ENCODE data around the gene GPSM3.

GPSM3 gene

GRCh38 chr6:32173051-32173727 lies 19.3 kb downstream of the GPSM3 start:
- no peak for DNase-seq (ENCODE audit: low read depth)

DNA sequence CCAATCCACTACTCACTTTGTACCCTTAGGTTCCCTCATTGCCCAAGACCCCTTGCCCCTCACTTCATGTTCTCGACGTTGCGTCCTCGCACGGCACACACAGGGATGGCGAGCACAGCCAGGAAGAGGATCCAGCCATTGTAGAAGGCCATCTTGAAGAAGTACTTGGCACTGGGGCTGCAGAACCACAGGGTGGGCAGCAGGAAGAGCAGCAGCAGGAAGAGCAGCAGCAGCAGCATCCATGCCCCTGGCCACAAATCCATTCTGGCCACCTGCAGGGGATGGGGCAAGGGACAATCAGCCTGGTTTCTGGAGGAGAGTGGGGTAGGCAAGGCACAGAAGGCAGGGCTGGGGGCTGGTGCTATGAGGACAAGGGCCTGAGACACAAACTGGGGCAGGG lies 21.2 kb downstream of the GPSM3 start:
- DNase-seq (ENCODE audit: low read depth) = no peak

DNA sequence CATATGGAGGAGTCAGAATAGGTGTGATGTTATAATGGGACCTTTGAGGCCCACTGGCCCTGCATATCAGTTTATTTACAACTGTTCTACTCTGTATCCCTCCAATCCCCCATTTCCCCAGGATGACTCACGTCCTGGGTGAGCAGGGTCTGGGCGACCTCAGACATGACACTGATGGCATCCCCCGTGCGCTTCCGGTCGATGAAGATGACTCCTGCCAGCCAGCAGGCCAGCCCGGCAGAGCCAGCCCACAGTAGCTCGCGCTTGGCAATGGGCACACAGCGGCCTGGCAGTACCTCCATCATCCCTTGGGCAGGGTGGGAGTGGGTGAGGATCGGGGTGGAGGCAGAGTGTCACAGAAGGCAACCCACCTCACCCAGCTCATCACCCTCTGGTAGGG lies 22.1 kb downstream of the GPSM3 start:
- no peak for DNase-seq (ENCODE audit: low read depth)

DNA sequence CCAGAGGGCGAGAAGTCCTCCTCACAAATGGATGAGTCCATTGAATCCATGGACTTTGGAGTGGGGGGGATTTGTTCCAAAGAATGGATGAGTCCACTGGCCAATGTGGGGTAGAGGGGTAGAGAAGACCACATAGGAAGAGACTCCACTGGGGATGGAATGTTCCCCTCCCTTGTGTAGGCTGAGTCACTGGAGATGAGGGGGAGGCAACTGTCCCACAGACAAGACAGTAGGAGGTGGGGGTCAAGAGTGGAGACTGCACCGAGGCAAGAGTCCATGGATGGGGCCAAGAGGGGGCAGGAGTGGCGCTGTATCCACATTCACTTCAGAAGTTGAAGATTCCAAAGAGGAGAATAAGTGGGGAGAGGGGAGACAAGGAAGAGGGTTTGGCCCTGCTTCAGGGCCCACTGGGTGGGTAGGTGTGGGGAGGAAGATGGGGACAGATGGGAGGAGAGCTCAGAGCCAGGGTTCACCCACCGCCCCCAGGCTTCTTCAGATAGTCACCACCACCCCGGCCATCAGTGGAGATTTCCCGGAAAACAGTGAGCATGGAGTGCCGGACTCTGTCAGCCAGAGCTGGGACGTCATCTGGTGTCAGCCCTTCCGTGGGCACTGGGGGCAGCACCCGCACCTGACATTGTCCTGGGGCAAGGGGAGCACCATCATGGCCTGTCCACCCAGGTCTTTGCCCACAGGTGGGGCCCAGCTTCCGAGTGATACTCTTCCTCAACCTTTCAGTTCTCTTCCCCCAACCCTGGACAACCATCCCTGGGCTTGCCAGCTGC lies 23.4 kb downstream of the GPSM3 start:
- DNase-seq (ENCODE audit: low read depth) = no peak

- DNase-seq (ENCODE audit: low read depth) = no peak
Measured at GRCh38 chr6:32168350-32168749, 24.1 kb downstream of the GPSM3 start.

DNA sequence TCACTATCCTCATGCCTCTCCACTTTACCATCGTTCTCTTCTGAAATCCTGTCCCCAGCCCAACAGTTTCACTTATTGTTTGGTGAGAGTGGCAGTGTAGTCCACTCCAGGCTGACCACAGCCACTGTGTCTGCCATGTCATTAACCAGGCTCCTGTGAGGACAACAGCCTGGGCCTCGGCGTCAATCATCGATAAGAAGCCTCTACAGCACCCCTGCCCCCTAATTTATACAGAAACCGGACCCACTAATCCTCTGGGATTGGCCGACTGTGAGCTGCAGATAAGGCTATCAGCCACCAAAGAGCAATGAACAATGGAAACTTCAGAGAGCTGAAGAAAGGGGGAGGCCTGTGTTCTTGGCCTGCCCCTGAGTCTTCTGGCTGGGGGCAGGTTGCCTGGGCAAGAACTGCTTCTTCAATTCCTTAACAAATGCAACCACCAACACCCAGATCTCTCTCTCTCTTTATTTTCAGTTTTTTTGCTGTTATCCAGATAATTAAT lies 24.6 kb downstream of the GPSM3 start:
- no peak for DNase-seq (ENCODE audit: low read depth)

DNA sequence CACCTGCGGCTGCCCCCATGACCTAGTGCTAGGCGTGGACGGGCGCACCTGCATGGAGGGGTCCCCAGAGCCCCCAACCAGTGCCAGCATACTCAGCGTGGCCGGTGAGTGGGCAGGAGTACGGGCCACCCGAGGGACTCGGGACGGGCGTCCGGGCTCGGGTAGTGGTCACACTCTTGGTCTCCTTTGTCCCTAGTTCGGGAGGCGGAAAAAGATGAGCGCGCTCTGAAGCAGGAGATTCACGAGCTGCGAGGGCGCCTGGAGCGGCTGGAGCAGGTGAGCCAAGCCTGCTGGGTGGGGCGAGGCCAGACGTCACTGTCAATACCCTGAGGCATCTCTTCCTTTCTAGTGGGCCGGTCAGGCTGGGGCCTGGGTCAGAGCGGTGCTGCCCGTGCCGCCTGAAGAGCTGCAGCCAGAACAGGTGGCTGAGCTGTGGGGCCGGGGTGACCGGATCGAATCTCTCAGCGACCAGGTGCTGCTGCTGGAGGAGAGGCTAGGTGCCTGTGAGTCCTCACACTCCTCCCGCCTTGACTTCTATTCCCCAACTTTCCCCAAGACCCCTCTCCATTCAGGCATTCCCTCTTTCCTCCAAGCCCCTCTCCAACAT lies 25.2 kb downstream of the GPSM3 start:
- DNase-seq (ENCODE audit: low read depth) = no peak

DNA sequence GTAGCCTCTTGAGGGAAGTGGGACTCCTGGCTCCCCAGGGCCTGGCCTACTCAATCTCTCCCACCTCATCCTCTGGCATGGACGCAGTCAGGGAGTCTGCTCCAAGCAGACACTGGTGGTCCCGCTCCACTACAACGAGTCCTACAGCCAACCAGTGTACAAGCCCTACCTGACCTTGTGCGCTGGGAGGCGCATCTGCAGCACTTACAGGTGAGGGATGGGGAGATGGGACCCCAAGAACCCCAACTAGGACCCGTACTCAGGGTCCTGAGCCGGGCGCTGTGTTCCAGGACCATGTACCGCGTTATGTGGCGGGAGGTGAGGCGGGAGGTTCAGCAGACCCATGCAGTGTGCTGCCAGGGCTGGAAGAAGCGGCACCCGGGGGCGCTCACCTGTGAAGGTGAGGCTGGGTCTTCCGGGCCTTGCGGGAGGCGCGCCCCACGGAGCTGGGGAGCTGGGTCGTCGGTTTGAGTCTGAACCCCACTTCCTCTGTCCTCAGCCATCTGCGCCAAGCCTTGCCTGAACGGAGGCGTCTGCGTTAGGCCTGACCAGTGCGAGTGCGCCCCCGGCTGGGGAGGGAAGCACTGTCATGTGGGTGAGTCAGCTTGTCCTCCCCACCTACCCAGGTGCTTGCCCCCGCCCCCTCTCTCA lies 25.9 kb downstream of the GPSM3 start:
- no peak for DNase-seq (ENCODE audit: low read depth)

DNA sequence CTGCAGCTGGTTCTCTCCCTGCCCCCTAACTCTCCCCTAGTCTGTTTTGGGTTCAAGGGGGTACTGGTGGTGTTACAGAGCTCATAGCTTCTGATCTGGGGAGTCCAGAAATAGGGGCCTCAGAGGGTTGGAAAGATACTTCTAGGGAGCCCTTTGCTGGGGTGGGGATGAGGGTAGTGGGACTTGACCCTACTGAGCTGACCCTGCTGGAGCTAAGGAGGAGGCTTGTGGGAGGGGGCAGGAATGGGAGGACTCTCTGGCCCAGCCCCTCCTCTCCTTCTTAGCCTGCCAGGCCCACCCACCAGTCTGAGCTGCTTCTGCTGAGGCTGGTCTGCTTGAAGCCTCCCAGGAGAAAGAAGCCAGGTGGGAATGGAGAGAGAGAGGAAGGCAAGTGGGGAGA lies 28.1 kb downstream of the GPSM3 start, which contains the start of gene EGFL8:
TSS of gene EGFL8 (plus strand) at position 301 of the 400 bp plus-strand sequence. CDS start 1,571 bp downstream, outside the sequence.
- no peak for DNase-seq (ENCODE audit: low read depth)

DNA sequence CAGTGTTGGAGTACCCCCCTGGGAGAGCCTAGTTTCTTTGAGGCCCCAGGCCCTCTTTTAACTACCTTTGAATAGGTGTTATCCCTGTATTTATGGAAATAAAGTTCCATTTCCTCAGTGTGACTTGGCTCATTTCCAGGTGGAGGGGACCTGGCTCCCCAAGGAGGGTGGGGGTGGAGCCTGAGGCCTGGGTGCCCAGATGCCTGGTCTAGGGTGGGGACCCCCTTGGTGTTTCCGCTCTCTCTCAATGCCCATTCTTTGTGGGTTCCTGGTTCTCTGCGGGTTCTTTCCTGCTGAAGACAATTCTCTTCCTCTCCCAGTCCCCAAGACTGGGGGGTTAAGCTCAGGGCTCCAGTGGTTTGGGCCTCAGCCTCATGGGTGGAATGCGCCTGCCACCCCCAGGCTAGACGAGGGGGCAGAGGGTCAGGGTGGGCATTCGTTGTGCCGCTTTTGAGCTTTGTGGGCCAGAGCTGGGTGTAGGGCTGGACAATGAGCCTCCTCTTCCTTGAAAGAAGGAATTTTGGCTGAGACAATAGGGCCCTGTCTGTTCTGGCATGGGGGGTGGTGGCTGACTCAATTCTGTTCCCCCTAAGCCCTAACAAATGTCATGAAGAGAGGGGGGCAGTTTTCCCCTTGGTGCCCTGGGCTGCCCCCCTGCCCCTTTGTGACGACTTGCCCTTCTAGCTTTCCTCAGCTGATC lies 28.7 kb downstream of the GPSM3 start:
- DNase-seq (ENCODE audit: low read depth) = no peak

- DNase-seq (ENCODE audit: low read depth) = no peak
Measured at GRCh38 chr6:32158052-32158451, 34.4 kb downstream of the GPSM3 start.

DNA sequence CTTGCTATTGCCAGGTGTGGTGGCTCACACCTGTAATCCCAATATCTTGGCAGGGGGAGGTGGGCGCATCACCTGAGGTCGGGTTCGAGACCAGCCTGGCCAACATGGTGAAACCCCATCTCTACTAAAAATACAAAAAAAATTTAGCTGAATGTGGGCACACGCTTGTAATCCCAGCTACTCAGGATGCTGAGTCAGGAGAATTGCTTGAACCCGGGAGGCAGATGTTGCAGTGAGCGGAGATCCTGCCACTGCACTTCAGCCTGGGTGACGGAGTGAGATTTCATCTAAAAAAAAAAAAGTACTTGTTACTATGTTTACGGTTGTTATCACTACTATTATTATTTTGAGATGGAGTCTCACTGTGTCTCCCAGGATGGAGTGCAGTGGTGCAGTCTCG lies 35.6 kb downstream of the GPSM3 start:
- no peak for DNase-seq (ENCODE audit: low read depth)

GRCh38 chr6:32154514-32155161 lies 37.8 kb downstream of the GPSM3 start:
- DNase-seq (ENCODE audit: low read depth) = peak; percentile 44

- DNase-seq (ENCODE audit: low read depth) = peak; percentile 48
Measured at GRCh38 chr6:32153564-32154513, 38.6 kb downstream of the GPSM3 start, which contains the start of gene PPT2. Gene PPT2 (plus strand): TSS chr6:32154141. CDS start chr6:32154595, 454 bp downstream.

- no peak for DNase-seq (ENCODE audit: low read depth)
Measured at GRCh38 chr6:32152769-32153563, 39.5 kb downstream of the GPSM3 start.

GRCh38 chr6:32151863-32152768 lies 40.3 kb downstream of the GPSM3 start, which contains the start of gene PRRT1:
Gene PRRT1 (minus strand): TSS chr6:32151939. CDS start chr6:32151827, 112 bp downstream.
- DNase-seq (ENCODE audit: low read depth) = no peak

DNA sequence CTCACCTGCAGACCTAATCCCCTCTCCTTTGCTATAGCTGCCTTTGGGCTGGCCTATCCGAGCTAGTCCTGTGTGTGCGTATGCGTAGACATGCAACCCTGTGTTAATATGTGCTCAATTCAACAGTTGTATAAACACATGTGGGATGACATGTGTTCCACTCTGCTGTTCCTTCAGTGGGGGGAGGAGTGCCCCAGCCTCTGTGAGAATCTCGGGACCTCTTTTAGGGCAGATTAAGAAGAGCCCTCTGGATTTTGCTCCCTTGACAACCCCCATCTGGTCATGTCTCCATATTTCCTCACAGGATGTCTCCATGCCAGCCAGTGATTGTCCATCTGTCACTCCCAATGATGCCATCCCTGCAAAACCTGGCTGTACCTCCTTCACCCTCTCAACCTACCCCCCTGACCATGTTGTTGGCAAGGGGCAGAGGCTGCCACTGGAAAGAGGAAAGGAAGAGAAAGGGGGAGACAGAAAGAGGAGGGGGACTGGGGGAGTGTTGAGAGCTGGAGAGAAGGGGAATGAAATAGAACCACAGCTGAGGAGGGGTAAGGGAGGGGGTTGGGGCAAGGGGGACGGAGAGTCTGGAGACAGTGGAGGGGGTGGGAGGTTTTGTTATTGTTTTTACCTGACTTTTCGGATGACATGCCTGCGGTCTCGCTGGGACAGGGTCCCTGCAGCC lies 41.1 kb downstream of the GPSM3 start:
- DNase-seq (ENCODE audit: low read depth) = no peak

Measured in activated T-helper 1 cell treated with Interleukin-2 at 50 U/mL for 16 hours (primary cell).